IMR-90 (cell line): Measurements from ENCODE around the gene HMCN1. TPM values are rescaled to one million over a fixed set of nuclear protein-coding genes. Genes with fewer than 3 reads are reported as not detected.

ENCODE experiments used
- ATAC-seq: fragments of 200-7000 bp; cut with Tn5 transposase; 2 replicates; pipeline ENCODE4 v1.9.1; 2020; ENCODE audit warnings: low read depth, mild to moderate bottlenecking, moderate library complexity
- BruUV-seq: library from RNA; stranded (reverse); fragments of 400-500 nt; replicated peaks from 2 replicates; lab custom pipeline; 2021; lab: Mats Ljungman, UMichigan
- CTCF ChIA-PET: fragments of 300-600 bp; formaldehyde crosslinking; extraction: SDS; loops from one replicate; lab custom pipeline; 2021; ENCODE audit warnings: antibody characterized with exemption; lab: Yijun Ruan, JAX
- POLR2A ChIA-PET: fragments of 300-600 bp; sonication (Branson Sonifier 250); formaldehyde crosslinking; loops from one replicate; lab custom pipeline; 2022; ENCODE audit warnings: antibody characterized with exemption; ENCODE audit not compliant: unreplicated experiment; lab: Charles Lee
- DNase-seq: peaks from one replicate; pipeline ENCODE4 v3.0.0; 2013
- H2AFZ ChIP-seq: replicated peaks from 2 replicates; pipeline ENCODE3; 2013; ENCODE audit warnings: low read length, mild to moderate bottlenecking; ENCODE audit not compliant: poor library complexity
- H2AK5ac ChIP-seq: 2 replicates; pipeline ENCODE4 v1.6.1; 2013; ENCODE audit warnings: low read depth, low read length, inconsistent platforms
- H2AK9ac ChIP-seq: replicated peaks from 2 replicates; pipeline ENCODE3; 2013; ENCODE audit warnings: mild to moderate bottlenecking, low read depth, low read length, moderate library complexity; ENCODE audit not compliant: poor library complexity
- H2BK120ac ChIP-seq: 2 replicates; pipeline ENCODE4 v1.6.1; 2013; ENCODE audit warnings: low read depth, low read length, inconsistent platforms
- H2BK15ac ChIP-seq: 3 replicates; pipeline ENCODE4 v1.6.1; 2013; ENCODE audit warnings: low read depth, low read length, inconsistent platforms
- H2BK20ac ChIP-seq: 2 replicates; pipeline ENCODE4 v1.6.1; 2013; ENCODE audit warnings: low read depth, mild to moderate bottlenecking, inconsistent platforms, low read length, moderate library complexity
- H2BK5ac ChIP-seq: 2 replicates; pipeline ENCODE4 v1.6.1; 2013; ENCODE audit warnings: mild to moderate bottlenecking, low read depth, low read length, inconsistent platforms; ENCODE audit not compliant: poor library complexity, severe bottlenecking
- H3K14ac ChIP-seq: replicated peaks from 2 replicates; pipeline ENCODE4 v1.6.1; 2013; ENCODE audit warnings: low read depth, low read length, inconsistent platforms
- H3K18ac ChIP-seq: 2 replicates; pipeline ENCODE4 v1.6.1; 2013; ENCODE audit warnings: low read depth, low read length, control low read depth
- H3K23ac ChIP-seq: 2 replicates; pipeline ENCODE4 v1.6.1; 2013; ENCODE audit warnings: low read depth, low read length, inconsistent platforms
- H3K27ac ChIP-seq: 2 replicates; pipeline ENCODE4 v1.5.1; 2013; ENCODE audit warnings: mild to moderate bottlenecking, control low read depth, low read length; ENCODE audit not compliant: insufficient read depth
- H3K27me3 ChIP-seq: 2 replicates; pipeline ENCODE4 v1.6.1; 2013; ENCODE audit warnings: low read length; ENCODE audit not compliant: control insufficient read depth, insufficient read depth
- H3K36me3 ChIP-seq: 2 replicates; pipeline ENCODE4 v1.6.1; 2013; ENCODE audit warnings: low read length, mixed read lengths; ENCODE audit not compliant: control insufficient read depth, insufficient read depth
- H3K4ac ChIP-seq: 2 replicates; pipeline ENCODE4 v1.6.1; 2013; ENCODE audit warnings: low read depth, low read length, inconsistent platforms
- H3K4me1 ChIP-seq: 2 replicates; pipeline ENCODE4 v1.6.1; 2013; ENCODE audit warnings: low read length, mixed read lengths; ENCODE audit not compliant: control insufficient read depth, insufficient read depth
- H3K4me2 ChIP-seq: 2 replicates; pipeline ENCODE4 v1.6.1; 2013; ENCODE audit warnings: low read depth, mild to moderate bottlenecking, control low read depth, low read length, moderate library complexity
- H3K4me3 ChIP-seq: 2 replicates; pipeline ENCODE4 v1.5.1; 2013; ENCODE audit warnings: low read depth, mild to moderate bottlenecking, control low read depth, low read length, moderate library complexity; ENCODE audit not compliant: insufficient read depth
- H3K56ac ChIP-seq: 2 replicates; pipeline ENCODE4 v1.6.1; 2013; ENCODE audit warnings: low read length, inconsistent platforms; ENCODE audit not compliant: insufficient read depth; ENCODE audit errors: extremely low read depth
- H3K79me1 ChIP-seq, 2 experiments: 2 replicates each; pipeline ENCODE4 v1.6.1; 2013; ENCODE audit warnings: low read length in 2 of 2, inconsistent platforms in 1 of 2, low read depth in 1 of 2
- H3K9ac ChIP-seq: 2 replicates; pipeline ENCODE4 v1.6.1; 2013; ENCODE audit warnings: low read depth, low read length, control low read depth
- H3K9me1 ChIP-seq: 2 replicates; pipeline ENCODE4 v1.6.1; 2013; ENCODE audit warnings: low read length, inconsistent platforms; ENCODE audit not compliant: insufficient read depth
- H3K9me3 ChIP-seq: 2 replicates; pipeline ENCODE4 v1.6.1; 2013; ENCODE audit warnings: low read length; ENCODE audit not compliant: control insufficient read depth, insufficient read depth
- H4K20me1 ChIP-seq: 2 replicates; pipeline ENCODE4 v1.6.1; 2013; ENCODE audit warnings: low read length, inconsistent platforms; ENCODE audit not compliant: insufficient read depth
- H4K5ac ChIP-seq: 2 replicates; pipeline ENCODE4 v1.6.1; 2013; ENCODE audit warnings: mild to moderate bottlenecking, low read depth, low read length, control low read depth
- H4K8ac ChIP-seq, 2 experiments: 2 replicates each; pipeline ENCODE4 v1.6.1; 2013; ENCODE audit warnings: low read depth in 2 of 2, low read length in 2 of 2, control low read depth in 1 of 2, inconsistent platforms in 1 of 2
- H4K91ac ChIP-seq: 2 replicates; pipeline ENCODE4 v1.6.1; 2013; ENCODE audit warnings: low read depth, low read length, inconsistent platforms; ENCODE audit not compliant: insufficient read depth
- NFE2L2 ChIP-seq: fragments of 150-350 bp; IDR thresholded peaks from 2 replicates; pipeline ENCODE4 v1.6.1; 2016; ENCODE audit warnings: low read depth, mild to moderate bottlenecking, low read length
- POLR2A ChIP-seq: IDR thresholded peaks from 2 replicates; pipeline ENCODE4 v1.6.1; 2012; ENCODE audit warnings: mild to moderate bottlenecking, low read depth, low read length
- RAD21 ChIP-seq: IDR thresholded peaks from 2 replicates; pipeline ENCODE4 v1.6.1; 2012; ENCODE audit warnings: low read length, improper control_type of control experiment
- WGBS, 2 experiments: methylation state at CpG; one replicate each; pipeline versions ENCODE4 v1.1.5 to v1.1.7; 2013; ENCODE audit warnings: missing lambda C conversion rate in 2 of 2; ENCODE audit not compliant: insufficient read length in 1 of 2; ENCODE audit errors: extremely low coverage in 2 of 2; 5-methylcytosine and 5-hydroxymethylcytosine counted together
- dilution Hi-C: fragments of 300-500 bp; cut with HindIII; formaldehyde crosslinking; loops from one replicate; pipeline ENCODE4 v1.14.3; 2018; ENCODE audit warnings: low sequenced_read_pairs; ENCODE audit not compliant: unreplicated experiment
- in situ Hi-C: fragments of 300-500 bp; cut with MboI; formaldehyde crosslinking; loops from 3 replicates; pipeline ENCODE4 v1.14.3; 2019; ENCODE audit warnings: low sequenced_read_pairs, inconsistent platforms, mixed read lengths
- intact Hi-C: fragments of 100-400 bp; cut with micrococcal nuclease; formaldehyde crosslinking; loops from 2 replicates; pipeline ENCODE4 v1.10.0; 2022
- polyA plus RNA-seq, 3 experiments: library from polyadenylated mRNA; depleted of rRNA; stranded (reverse); fragments of >200 nt; gene quantifications; 2 replicates each; pipeline ENCODE4 v1.2.3, GENCODE V29; 2012; ENCODE audit warnings: low replicate concordance in 1 of 3
- total RNA-seq: library from RNA; depleted of rRNA; stranded (reverse); fragments of >200 nt; gene quantifications from 2 replicates; pipeline ENCODE4 v1.2.3, GENCODE V29; 2012
- TF ChIP-seq, protein P1 (sequence below): fragments of 150-350 bp; IDR thresholded peaks from 2 replicates; pipeline ENCODE4 v1.6.1; 2017; ENCODE audit warnings: mild to moderate bottlenecking, antibody characterized with exemption, low read length, low read depth

HMCN1 gene
- total and polyA plus RNA-seq, 2 of the 4 experiments (the other 2 are of a cell fraction), result 6.1 to 11.7 TPM

DNA sequence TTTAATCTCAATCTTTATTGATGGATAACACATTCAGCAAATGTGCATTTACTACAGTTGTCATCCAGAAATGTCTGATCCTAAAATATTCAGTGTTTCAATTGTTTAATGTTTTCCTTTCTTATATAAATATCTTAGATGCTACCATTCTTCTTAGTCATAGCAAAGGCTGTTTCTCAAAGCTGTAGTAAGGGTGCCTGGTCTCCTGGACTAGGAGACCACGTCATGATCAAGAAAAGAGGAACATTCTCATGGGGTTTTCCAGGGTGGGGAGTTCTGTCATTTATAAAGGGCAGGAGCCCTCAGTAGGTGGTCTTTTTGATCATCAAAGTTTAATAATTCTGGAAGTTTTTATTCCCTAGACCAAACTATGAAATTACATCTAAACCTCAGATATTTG, 292.8 kb downstream of the HMCN1 start:
- no peaks in the 10 kb centered on the region for H3K27me3 ChIP-seq
- H4K91ac ChIP-seq, result no peak overlapping the region
- no peak overlapping the region for H2BK20ac ChIP-seq
- no peaks in the 10 kb centered on the region for H3K36me3 ChIP-seq
- H3K9me1 ChIP-seq, result no peaks in the 10 kb centered on the region
- peak; percentile 8 for DNase-seq
- BruUV-seq, result no TSS peak
- in situ Hi-C loops, result no loop called here
- no peak overlapping the region for H2AK5ac ChIP-seq
- no peak overlapping the region for H2BK5ac ChIP-seq
- no CpG with 5 or more reads among the region's 1 CpG for whole genome bisulfite sequencing, 2 experiments
- H3K4me1 ChIP-seq, result no peaks in the 10 kb centered on the region
- no peak overlapping the region for H3K9ac ChIP-seq
- no peak overlapping the region for H3K4me2 ChIP-seq
- H4K8ac ChIP-seq, result no peak overlapping the region
- H3K4me3 ChIP-seq, result no peak overlapping the region
- H3K79me1 ChIP-seq, result no peaks in the 10 kb centered on the region
- ATAC-seq, result no peak
- dilution Hi-C loops, result no loop called here
- TF ChIP-seq POLR2A (no peak), RAD21 (no peak), NFE2L2 (no peak)
- TF ChIP-seq, protein P1, sequence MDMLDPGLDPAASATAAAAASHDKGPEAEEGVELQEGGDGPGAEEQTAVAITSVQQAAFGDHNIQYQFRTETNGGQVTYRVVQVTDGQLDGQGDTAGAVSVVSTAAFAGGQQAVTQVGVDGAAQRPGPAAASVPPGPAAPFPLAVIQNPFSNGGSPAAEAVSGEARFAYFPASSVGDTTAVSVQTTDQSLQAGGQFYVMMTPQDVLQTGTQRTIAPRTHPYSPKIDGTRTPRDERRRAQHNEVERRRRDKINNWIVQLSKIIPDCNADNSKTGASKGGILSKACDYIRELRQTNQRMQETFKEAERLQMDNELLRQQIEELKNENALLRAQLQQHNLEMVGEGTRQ, result no peak
- H2BK15ac ChIP-seq, result no peak overlapping the region
- no peak overlapping the region for H3K14ac ChIP-seq
- no peak overlapping the region for H3K27ac ChIP-seq
- no peak overlapping the region for H2BK120ac ChIP-seq
- no peak overlapping the region for H3K4ac ChIP-seq
- no peak overlapping the region for H4K5ac ChIP-seq
- H3K56ac ChIP-seq, result no peak overlapping the region
- ChIA-PET POLR2A (no interaction called here), CTCF (no interaction called here)
- no peak overlapping the region for H2AK9ac ChIP-seq
- no peak overlapping the region for H3K23ac ChIP-seq
- H2AFZ ChIP-seq, result no peak overlapping the region
- no peak overlapping the region for H3K18ac ChIP-seq
- no peaks in the 10 kb centered on the region for H4K20me1 ChIP-seq
- no peaks in the 10 kb centered on the region for H3K9me3 ChIP-seq
- intact Hi-C loops, result no loop called here
